HG02588 (cell line): ENCODE measurements around the gene SPOCK1.
A peak's percentile ranks its signal among the peaks of the same experiment; 100 is the strongest.

Source experiments
- ATAC-seq: cut with Tn5 transposase; IDR thresholded peaks from one replicate; pipeline ENCODE4 v1.9.1; 2021; ENCODE audit warnings: mild to moderate bottlenecking, moderate library complexity; ENCODE audit not compliant: unreplicated experiment

SPOCK1 gene

DNA sequence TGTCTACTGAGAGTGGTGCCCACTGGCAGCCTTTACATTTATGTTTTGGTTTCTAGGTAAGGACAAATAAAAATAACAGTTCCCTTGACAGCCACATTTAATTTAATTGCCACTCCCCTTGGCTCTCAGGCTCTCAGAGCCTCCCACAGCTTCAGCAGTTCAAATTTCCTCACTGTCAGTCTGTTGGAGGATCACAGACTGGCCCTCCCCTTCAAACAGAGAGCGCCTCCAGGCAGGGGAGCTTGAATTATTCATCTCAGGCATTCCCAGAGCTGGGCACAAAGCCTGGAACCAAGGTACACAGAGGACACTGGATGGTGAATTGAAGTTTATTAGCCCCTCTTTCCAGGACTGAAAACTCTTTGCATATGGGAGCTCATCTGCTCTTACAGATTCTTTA lies 407.7 kb downstream of the SPOCK1 start:
- no peak for ATAC-seq

DNA sequence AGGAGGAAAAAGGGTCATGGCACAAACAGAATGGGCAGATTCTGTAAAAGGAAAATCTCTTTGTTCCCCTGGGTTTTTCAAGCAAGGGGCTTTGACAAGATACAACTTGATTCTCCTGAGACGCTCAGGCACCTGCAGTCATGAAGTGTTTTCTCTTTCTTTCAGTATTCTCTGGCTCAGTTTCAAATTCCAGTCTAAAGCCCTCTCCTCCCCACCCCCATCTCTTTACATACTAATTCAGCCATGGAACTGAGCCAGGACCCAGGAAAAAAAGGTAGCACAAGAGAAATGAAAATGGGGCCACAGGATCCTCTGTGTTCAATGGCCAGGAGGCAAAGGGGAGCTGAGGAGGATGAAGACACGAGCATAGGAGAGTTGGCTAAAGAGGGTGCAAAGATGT lies 408.4 kb downstream of the SPOCK1 start:
- ATAC-seq = no peak

DNA sequence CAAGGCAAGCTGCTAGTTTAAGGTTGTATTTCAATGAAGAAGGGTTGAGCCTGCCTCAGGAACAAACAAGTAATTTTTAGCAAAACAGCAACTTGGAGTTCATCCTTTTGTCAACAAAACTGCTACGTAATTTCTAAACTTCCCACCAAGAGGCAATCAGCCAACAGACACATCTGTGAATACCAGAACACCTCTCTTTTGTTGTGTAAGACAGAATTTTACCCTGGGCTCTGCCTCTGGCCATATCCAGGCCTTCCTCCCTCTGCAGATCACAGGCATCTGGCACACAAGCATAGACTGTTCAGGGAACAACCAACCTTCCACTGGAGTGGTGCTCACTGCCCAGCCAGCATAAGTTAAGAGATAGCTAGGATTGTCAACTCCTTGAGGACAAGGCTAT lies 409.0 kb downstream of the SPOCK1 start:
- ATAC-seq = no peak

DNA sequence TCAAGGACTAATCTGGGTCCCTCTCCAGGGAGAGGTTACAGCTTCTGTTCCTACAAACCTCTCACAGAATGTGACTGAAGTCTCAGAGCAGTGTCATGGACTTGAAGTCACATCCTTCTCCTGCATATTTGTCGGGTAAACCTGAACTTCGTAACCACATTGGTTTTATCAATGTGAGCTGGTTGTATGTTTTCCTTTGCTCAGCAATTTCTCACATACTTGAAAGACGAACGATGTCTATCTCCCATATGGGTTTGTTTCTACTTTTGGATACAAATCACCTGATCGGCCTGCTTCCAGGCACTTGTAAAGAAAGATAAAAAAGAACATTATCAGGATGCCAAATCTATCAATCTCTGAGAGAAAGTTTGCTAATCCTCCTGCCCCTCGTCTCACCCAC lies 411.0 kb downstream of the SPOCK1 start:
- ATAC-seq = no peak

DNA sequence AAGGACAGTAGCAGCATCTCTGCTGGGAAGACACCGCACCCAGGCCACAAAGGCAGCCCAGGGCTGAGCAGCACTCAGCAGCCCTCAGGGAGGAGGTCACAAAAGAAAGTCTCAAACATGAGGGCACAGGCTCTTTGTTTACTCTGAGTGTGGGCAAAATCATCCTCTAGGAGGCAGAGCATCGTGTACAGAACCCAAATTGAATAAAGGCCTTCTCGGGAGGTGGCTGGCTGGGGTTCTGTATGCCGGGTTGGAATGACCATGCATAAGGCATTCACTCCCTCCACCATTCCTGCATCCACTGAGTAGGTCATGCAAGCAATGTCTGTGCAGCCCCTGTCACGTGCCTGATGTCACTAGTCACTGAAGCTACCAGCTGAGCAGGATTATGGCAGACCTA lies 412.8 kb downstream of the SPOCK1 start:
- no peak for ATAC-seq

DNA sequence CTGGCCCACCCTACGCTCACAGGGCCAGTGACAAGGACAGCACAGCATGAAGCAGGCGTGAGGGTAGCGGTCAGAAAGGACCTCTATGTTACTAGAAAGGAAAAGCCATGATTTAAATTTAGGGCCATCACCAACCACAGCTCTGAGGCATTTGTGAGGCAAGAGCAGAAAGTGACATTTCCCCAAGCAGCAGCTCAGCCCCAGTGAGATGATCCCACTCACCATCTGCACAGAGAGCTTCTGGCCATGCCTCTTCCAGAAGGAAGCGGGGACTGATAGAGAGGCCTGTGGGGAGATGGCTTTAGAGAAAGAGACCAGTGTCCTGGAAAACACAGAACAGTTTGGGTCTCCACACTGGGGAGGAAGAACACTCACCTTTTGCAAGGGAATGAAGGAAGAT lies 413.9 kb downstream of the SPOCK1 start:
- ATAC-seq = no peak

DNA sequence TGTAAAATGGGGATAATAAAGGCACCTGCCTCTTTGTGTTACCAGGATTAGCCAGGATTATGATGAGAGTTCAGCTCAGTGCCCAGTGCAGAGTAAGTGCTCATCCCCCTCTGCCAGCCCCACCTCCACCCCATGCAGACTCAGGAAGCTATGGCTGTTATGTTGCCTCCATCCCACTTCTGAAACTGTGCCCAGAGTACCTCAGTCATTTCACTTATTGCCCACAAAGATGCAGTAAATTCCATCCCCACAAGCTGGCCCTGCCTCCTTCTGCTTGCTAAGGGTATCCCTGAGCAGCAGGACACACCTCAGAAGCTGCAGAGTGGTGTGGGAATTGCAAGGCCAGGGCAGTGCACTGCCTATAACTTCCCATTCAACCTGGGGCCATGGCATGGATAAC lies 415.1 kb downstream of the SPOCK1 start:
- no peak for ATAC-seq

DNA sequence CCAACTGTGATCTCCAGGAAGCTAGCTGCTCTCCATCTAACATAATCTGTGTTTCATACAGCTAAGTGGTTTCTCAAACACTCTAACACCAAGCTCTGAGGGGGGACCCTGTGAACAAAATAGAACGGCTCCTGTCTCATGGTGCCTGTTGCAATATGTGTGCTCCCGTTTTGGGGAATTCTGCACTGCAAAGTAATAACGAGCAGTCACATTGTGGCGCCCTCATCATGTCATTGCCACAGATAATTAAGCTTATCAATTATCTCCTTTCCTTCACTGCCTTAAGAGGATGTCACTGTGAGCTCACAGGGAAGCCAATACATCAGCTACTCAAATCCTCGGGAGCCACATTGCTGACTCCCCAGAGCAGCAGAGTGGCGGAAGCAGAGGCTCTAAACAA lies 416.2 kb downstream of the SPOCK1 start:
- no peak for ATAC-seq

DNA sequence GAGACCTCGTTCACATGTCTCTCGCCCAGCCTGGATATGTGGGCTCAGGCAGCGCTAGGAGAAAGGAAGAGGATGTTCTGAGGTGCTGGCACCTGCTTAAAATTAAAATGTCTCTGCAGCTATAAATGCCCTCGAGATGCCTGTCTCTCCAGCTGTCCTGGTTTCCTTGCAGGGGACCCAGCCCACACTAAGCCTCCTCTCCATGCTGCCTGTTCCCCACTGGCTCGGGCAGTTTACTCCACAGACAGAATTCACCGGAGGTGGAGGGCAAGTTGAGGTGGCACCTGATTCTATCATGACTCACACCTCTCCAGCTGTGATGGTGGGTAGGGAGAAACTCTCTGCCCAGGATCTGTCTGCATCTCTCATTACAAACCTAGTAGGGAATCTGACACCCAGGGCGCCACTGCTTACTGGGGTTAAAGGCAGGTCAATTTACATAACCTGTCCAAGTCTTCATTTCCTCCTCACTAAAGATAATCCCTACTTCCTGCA lies 420.9 kb downstream of the SPOCK1 start:
- ATAC-seq = no peak

DNA sequence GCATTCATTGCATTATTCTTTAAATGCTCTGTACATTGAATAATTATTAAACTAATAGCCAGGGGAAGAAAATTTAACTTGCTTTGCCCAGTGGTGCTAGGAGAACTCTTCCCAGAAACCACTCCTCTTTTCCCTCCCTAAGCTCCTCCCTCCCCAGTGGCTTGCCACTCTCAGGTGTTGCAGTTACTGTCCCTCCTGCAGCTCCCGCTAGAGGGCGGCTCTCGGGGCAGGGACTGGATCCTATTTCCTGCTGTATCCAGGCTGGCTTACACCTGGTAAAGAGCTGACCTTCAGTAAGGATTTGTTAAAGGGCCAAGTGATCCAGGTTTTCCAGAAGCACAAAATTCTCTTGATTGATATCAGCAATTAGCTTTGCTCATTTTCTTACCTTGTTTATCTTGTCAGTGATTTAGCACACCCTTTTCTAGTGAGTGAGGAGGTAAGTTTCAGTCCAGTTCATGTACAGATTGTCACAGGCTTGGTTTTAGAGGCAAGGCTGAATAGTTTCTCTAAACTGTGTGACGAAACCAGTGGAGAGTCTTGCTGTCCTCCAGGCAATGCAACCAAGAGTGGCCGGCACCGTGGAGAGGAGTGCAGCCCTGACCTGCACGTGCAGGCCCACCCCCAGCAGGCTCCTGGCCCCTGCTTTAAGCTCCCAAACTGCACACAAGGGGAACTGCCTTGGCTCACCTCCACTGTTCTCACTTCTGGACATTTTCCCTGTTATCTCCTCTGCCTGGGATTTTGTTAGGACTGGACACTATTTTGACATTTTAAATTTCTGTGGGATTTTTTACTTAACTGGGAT lies 423.8 kb downstream of the SPOCK1 start:
- peak; percentile 70 for ATAC-seq

DNA sequence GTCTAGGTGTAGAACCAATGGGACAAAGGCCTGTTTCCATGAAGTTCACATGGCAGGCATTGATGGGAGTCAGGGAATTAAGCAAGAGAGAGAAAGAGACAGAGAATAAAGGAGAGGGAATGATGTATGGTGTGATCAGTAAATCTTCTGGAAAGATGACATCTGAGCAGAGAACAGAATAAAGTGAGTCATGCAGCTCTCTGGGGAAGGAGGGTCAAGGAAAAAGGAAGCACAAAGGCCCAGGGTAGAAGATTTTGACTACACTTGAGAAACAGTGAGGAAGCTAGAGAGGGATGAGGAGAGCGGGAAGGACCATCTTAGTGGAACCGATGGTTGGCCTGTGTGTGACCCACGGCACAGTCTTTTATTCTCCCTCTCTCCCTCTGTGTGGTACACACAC lies 425.9 kb downstream of the SPOCK1 start:
- no peak for ATAC-seq

DNA sequence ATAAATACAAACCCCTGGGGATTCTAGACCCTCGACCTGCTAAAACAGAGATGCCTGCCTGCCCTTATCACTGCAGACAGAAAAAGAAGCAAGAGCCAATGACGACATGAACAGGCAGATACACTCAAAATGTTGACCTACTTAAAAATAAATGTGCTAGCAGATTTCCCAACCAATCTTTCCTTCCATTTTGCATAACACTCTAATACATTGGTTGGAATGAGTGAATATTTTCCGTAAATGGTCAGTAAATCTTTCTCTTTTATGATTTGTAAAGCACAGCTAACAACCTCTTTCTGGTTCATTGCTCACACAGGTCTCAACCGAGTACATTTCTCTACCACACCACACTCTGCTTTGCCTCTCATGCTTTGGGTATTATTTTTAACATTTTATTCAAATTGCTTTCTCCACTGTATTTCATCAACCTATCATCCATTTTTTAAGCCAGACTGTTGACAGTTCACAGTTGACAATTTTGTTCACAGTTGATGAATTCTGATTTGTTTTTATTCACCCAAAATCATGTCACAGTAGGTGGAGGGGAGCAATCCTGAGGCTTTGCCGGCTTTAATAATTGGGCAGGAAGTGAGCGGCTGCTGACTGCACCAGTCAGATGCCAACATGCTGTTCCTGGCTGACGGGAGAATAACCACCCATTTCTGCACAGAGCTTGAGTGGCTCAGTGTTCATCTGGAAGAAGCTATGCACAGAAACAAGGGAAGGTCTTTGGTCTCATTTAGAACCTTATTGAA lies 426.6 kb downstream of the SPOCK1 start:
- ATAC-seq = no peak

DNA sequence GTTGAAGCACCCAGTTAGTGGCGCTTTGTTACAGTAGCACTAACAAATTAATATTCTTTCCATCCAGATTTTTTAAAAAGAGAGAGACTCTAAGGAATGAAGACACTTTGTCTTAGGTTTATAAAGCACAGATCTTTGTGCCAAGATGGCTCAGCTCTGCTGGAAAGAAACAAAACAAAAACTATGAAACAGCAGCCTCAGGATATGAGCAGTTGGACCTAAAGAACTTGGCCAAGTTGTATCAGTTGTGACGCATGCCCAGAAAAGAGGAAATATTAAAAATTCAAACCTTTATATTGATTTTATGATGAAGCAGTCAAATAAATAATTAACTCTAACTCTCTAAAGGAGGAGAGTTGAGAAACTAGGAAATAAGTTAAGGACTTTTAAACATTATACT lies 427.2 kb downstream of the SPOCK1 start:
- ATAC-seq = no peak

DNA sequence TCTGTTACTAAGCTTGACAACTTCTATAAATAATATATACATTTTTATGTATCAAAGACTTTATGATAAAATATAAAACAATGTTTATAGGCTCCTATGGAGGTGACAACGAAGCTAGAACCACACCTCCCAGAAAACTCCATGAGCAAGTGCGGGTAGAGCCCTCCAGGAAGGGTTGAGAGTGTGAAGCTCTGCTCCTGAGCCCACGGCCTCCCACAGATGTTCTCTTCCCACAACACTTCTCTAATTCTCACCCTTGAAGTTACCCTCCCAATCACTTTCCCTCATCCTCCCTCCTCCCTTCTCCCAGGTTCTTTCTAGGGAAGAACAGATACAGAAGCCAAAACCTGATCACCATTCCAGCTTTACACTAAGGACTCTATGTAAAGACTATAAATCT lies 427.6 kb downstream of the SPOCK1 start:
- no peak for ATAC-seq

DNA sequence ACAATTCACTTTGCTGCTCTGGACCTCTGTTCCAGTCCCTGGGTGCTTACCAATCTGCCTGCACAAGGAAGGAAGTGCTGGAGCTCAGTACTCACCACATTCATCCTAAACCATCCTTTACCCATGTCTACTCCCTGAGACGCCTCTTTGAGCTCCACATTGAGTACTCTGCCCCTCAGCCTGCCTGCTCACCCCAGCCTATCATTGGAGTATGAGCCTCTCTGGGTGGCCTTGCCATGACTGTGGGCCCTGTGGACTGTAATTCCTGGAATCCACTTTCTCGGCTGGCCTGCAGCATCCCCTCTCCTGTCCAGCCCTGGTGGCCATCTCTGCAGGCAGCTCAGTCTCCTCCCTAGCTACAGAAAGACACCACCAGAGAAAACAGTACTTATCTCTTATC lies 428.6 kb downstream of the SPOCK1 start:
- no peak for ATAC-seq

DNA sequence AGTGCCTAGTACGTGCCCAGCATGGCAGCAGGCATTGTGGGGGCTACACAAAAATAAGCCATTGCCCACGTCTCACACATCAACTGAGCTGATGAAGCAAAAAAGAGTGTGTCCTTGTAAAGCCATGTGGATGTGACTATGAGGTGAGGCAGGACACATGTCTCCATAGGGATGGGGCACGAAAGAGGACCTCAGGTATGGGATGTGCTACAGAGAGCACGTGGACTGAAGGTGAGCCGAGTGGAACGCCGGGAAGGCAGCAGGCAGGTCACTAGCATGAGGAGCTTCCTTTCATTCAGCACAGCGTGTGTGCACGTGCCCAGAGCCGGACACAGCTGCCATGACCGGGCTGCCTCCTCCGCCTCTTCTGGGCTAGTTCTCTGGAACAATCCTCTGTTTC lies 429.8 kb downstream of the SPOCK1 start:
- ATAC-seq = no peak

DNA sequence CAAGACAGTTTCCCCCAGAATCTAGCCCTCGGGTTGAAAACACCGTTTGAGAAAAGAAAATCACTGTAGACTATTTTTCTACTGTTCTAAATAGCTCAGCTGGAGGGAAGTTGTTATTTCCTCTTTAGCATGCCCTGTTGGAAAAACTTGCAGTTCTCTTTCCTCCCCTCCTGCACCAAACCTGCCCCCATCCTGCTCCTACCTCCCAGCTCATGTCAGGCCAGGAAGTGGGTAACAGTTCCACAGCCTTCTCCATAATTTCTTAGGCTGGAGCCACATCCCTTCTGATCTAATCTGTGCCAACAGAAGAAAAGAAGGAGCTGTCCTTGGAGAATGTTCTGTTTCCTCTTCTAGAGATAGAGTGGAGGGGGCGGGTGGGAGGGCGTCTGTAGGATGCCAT lies 437.7 kb downstream of the SPOCK1 start:
- no peak for ATAC-seq

DNA sequence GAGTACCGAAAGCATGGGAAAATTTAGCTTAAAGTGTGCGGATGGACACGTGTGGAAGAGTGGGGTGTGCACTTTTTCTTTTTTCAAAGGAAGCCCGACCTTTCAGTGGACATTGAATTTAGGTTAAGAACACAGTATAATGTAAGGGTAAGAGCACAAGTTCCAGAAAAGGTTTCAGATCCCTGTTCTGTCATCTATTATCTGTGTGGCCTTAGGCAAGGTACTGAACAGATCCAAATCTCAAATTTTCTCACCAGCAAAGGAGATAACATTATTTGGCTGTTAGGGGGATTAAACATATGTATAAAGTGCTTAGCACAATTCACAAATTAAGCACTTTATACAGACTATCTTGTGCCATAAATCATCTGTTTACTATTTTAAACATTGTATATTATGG lies 441.0 kb downstream of the SPOCK1 start:
- no peak for ATAC-seq

DNA sequence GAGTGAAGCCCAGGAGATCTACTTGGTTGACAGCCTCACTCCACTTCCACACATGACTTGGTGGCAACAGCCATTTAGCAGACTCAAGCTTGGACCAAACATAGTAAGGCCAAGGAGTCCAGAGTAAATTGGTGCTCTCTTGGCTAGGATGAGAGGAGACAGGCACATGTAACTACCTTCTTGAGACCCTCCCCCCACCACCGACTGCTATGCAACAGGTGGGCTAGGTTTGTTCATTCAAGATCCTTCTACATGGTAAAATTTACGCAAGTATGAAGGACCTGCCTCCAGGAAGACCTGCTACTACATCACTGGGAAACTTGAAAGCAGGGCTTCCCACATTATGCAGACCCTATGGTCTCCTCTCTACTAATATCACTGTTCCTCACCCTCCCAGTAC lies 442.4 kb downstream of the SPOCK1 start:
- ATAC-seq = no peak

DNA sequence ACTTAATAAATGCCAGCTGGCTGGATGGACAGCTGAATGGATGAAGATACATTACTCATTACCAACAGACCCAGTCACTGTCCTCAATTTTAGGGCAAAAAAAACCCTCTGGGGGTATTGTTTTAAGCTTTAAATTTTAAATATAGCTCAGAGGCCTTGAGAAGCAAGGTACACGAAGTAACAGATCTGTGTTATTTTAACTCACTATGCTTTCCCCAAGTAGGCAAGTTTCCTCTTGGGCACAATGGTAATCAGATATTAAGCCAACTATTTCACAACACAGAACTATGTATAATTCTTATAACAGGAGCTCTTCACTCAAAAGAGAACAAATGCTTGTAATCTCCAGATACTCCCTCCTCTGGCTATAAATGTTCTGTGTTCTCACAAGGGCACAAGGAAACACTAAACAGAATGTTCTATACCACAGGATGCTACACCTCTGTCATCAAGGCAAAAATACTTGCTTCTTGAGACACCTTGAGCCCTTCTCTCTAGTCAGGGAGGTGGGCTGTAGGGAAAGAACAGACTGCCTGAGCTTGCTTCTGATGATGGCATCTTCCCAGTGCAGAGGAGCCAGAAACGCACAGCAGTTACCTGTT lies 443.8 kb downstream of the SPOCK1 start:
- ATAC-seq = no peak

DNA sequence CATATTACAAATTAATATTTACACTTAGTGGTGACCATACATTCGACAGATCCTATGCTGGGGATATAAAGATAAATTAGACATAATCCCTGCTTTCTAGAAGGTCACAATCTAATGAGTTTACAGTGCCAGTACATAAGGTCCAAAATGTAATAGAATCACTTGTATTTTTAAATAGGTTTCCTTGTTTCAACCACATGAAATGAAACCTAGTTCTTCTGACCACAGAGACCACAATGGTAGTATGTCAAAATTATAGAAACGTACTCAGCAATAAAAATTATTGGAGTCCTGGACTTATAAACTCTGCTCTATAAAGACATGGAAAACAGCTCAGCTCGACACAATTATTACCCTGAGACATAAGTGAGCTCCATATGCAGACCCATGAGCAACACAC lies 444.3 kb downstream of the SPOCK1 start:
- no peak for ATAC-seq

DNA sequence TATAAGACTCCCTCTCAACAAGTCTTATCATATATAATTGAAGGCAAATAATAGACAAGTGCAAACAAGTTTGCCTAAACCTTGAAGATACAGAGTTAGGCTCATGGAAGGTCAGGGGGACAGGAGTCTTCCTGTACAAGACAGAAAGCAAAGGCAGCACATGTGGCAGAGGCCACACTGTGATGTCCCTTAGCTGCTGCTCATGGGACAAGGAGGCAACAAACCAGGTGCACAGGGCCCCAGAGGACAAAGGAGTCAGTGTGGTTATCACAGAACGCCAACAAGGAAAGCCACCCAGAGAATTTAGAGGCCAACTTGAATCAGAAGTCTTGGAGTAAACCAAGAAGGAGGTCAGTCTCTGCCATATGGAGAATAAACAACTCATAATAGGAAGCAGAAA lies 444.8 kb downstream of the SPOCK1 start:
- no peak for ATAC-seq
